Ovary (tissue), 3 donors: ENCODE results near the gene ERMAP.

ENCODE experiments used
- CTCF ChIP-seq, 3 donors: fragments of 450-650 bp in 2 of 3; fragments of 200-600 bp in 1 of 3; IDR thresholded peaks; one replicate each; pipeline versions ENCODE4 v1.5.1 to v1.8.0; 2016 to 2022; ENCODE audit warnings: antibody characterized with exemption in 3 of 3, mild to moderate bottlenecking in 1 of 3
- EP300 ChIP-seq: sonication (generic); formaldehyde crosslinking; IDR thresholded peaks from one replicate; pipeline ENCODE4 v1.6.1; 2017; ENCODE audit warnings: antibody characterized with exemption
- POLR2A ChIP-seq: fragments of 450-650 bp; IDR thresholded peaks from one replicate; pipeline ENCODE4 v1.6.1; 2017; ENCODE audit warnings: antibody characterized with exemption, mild to moderate bottlenecking, moderate library complexity
- donor health status: DM: no; HTN: no; CAD: no.

- TF ChIP-seq CTCF (IDR thresholded peaks at IDR 0.05) (no peak), EP300 (no peak), POLR2A (no peak)
Measured at GRCh38 chr1:42880384-42880783, 63.5 kb downstream of the ERMAP start.
